GM12878 (cell line): ENCODE results near the gene SMAD9. TPM values are rescaled to one million over a fixed set of nuclear protein-coding genes. Genes with fewer than 3 reads are reported as not detected.

Source experiments
- ATAC-seq: fragments of 200-7000 bp; cut with Tn5 transposase; 3 replicates; pipeline ENCODE4 v1.9.1; 2020; ENCODE audit warnings: mild to moderate bottlenecking, moderate library complexity
- BruUV-seq: library from RNA; stranded (reverse); fragments of 400-500 nt; replicated peaks from 2 replicates; lab custom pipeline; 2021; lab: Mats Ljungman, UMichigan
- CTCF ChIA-PET: fragments of 300-600 bp; sonication (Branson Sonifier 250); formaldehyde crosslinking; extraction: SDS; loops from one replicate; lab custom pipeline; 2021; ENCODE audit warnings: inconsistent platforms; lab: Yijun Ruan, JAX
- POLR2A ChIA-PET: fragments of 350-600 bp; formaldehyde crosslinking; extraction: SDS; loops from one replicate; lab custom pipeline; 2021; ENCODE audit warnings: inconsistent platforms; lab: Charles Lee
- RAD21 ChIA-PET: fragments of 300-600 bp; sonication (Branson Sonifier 250); formaldehyde crosslinking; loops from one replicate; lab custom pipeline; 2023; ENCODE audit warnings: antibody characterized with exemption; ENCODE audit not compliant: unreplicated experiment; lab: Charles Lee
- SMC1A ChIA-PET: fragments of 300-600 bp; sonication (Branson Sonifier 250); formaldehyde crosslinking; loops from one replicate; lab custom pipeline; 2023; ENCODE audit not compliant: unreplicated experiment, uncharacterized antibody; lab: Charles Lee
- DNase-seq: peaks from one replicate; pipeline ENCODE4 v3.0.0-alpha.2; 2011; ENCODE audit warnings: low read depth, low spot score
- FAIRE-seq: peaks from 3 replicates; lab custom pipeline; 2011; peaks lifted over from hg19 to GRCh38; lab: Jason Lieb, UNC
- H2AFZ ChIP-seq: 2 replicates; pipeline ENCODE4 v1.6.0; 2011; ENCODE audit warnings: low read depth, low read length, control low read depth; ENCODE audit not compliant: control insufficient read depth
- H3K27ac ChIP-seq: 2 replicates; pipeline ENCODE4 v1.5.1; 2011; ENCODE audit warnings: control low read depth; ENCODE audit not compliant: control insufficient read depth, insufficient read depth
- H3K27me3 ChIP-seq, 2 experiments: replicated peaks in 1 of 2; 2 replicates each; pipeline versions ENCODE4 v1.6.0 to v1.6.1; 2011; ENCODE audit warnings: low read length in 1 of 2; ENCODE audit not compliant: control insufficient read depth in 2 of 2, insufficient read depth in 2 of 2
- H3K36me3 ChIP-seq, 2 experiments: 2 replicates each; pipeline ENCODE4 v1.5.1; 2011; ENCODE audit warnings: low read length in 1 of 2; ENCODE audit not compliant: control insufficient read depth in 2 of 2, insufficient read depth in 2 of 2
- H3K4me1 ChIP-seq: 2 replicates; pipeline ENCODE4 v1.6.1; 2011; ENCODE audit warnings: mild to moderate bottlenecking, low read length, moderate library complexity, mixed read lengths; ENCODE audit not compliant: control insufficient read depth, insufficient read depth
- H3K4me2 ChIP-seq: 2 replicates; pipeline ENCODE4 v1.6.0; 2011; ENCODE audit warnings: control low read depth; ENCODE audit not compliant: control insufficient read depth, insufficient read depth
- H3K4me3 ChIP-seq: fragments of 200-600 bp; sonication (generic); 2 replicates; pipeline ENCODE4 v1.5.1; 2016
- H3K79me2 ChIP-seq: 2 replicates; pipeline ENCODE4 v1.6.0; 2011; ENCODE audit warnings: low read length; ENCODE audit not compliant: control insufficient read depth, insufficient read depth
- H3K9ac ChIP-seq: 2 replicates; pipeline ENCODE4 v1.8.0; 2011; ENCODE audit warnings: low read length, control low read depth, mixed read lengths; ENCODE audit not compliant: control insufficient read depth, insufficient read depth
- H3K9me3 ChIP-seq: replicated peaks from 3 replicates; pipeline ENCODE4 v1.5.1; 2011; ENCODE audit warnings: mild to moderate bottlenecking, low read length; ENCODE audit not compliant: control insufficient read depth, insufficient read depth
- H4K20me1 ChIP-seq: 2 replicates; pipeline ENCODE4 v1.6.0; 2011; ENCODE audit not compliant: control insufficient read depth, insufficient read depth
- CUX1 ChIP-seq: IDR thresholded peaks from 2 replicates; pipeline ENCODE4 v1.6.1; 2012; ENCODE audit warnings: improper control_type of control experiment, low read depth, low read length; ENCODE audit not compliant: insufficient replicate concordance
- ESRRA ChIP-seq: IDR thresholded peaks from 2 replicates; pipeline ENCODE4 v1.6.1; 2012; ENCODE audit warnings: mild to moderate bottlenecking, low read length, improper control_type of control experiment
- HDGF ChIP-seq: fragments of 450-650 bp; IDR thresholded peaks from 2 replicates; pipeline ENCODE4 v1.6.1; 2016; ENCODE audit warnings: antibody characterized with exemption
- MEF2A ChIP-seq: IDR thresholded peaks from 2 replicates; pipeline ENCODE4 v1.6.1; 2011; ENCODE audit warnings: low read depth, mild to moderate bottlenecking, low read length, moderate library complexity; ENCODE audit not compliant: insufficient read depth
- MYB ChIP-seq: fragments of 150-350 bp; IDR thresholded peaks from 2 replicates; pipeline ENCODE4 v1.6.1; 2014; ENCODE audit warnings: mild to moderate bottlenecking, low read depth, low read length, borderline replicate concordance
- NKRF ChIP-seq: fragments of 450-650 bp; conservative IDR thresholded peaks from 2 replicates; pipeline ENCODE4 v1.6.1; 2017; ENCODE audit warnings: mild to moderate bottlenecking, moderate library complexity
- POLR2AphosphoS5 ChIP-seq: IDR thresholded peaks from 2 replicates; pipeline ENCODE4 v1.6.1; 2011; ENCODE audit warnings: mild to moderate bottlenecking, low read length, inconsistent platforms
- RAD21 ChIP-seq: IDR thresholded peaks from 2 replicates; pipeline ENCODE4 v1.6.1; 2011; ENCODE audit warnings: mild to moderate bottlenecking, low read depth, low read length, moderate library complexity; ENCODE audit not compliant: insufficient read depth
- ZNF217 ChIP-seq: fragments of 450-650 bp; IDR thresholded peaks from 2 replicates; pipeline ENCODE4 v1.6.1; 2017; ENCODE audit warnings: antibody characterized with exemption, mild to moderate bottlenecking
- WGBS: methylation state at CpG from one replicate; pipeline ENCODE4 v1.1.6; 2016; ENCODE audit warnings: low lambda C conversion rate; ENCODE audit not compliant: insufficient replicate concordance, insufficient coverage; ENCODE audit errors: missing lambda C conversion rate; 5-methylcytosine and 5-hydroxymethylcytosine counted together
- in situ Hi-C: fragments of 300-500 bp; cut with MboI; formaldehyde crosslinking; loops from 9 replicates; pipeline ENCODE4 v1.14.3; 2018; ENCODE audit warnings: mixed read lengths
- intact Hi-C: fragments of 100-400 bp; cut with micrococcal nuclease; formaldehyde crosslinking; loops from one replicate; pipeline ENCODE4 v1.14.2; 2022; ENCODE audit not compliant: unreplicated experiment
- polyA plus RNA-seq, 11 experiments: library from polyadenylated mRNA; depleted of rRNA in 4 of 11; unstranded in 6 of 11; stranded (reverse) in 5 of 11; fragments of >200 nt; fragmentation: Nextera tagmentation in 4 of 11; fragmentation: Illumina TruSeq in 1 of 11; extraction: Ambion mirVana in 4 of 11; extraction: Trizol in 1 of 11; gene quantifications; 1 replicate in 1 of 11; 2 replicates in 10 of 11; pipeline versions ENCODE4 v1.2.1 to v1.2.3, GENCODE V29; 2011 to 2016; ENCODE audit warnings: inconsistent platforms in 2 of 11, missing spikeins in 2 of 11, low read depth in 1 of 11
- total RNA-seq, 4 experiments: library from RNA; depleted of rRNA in 3 of 4; stranded (reverse); fragments of >200 nt in 3 of 4; fragmentation: Illumina TruSeq in 1 of 4; extraction: Trizol in 1 of 4; gene quantifications; 2 replicates each; pipeline versions ENCODE4 v1.2.1 to v1.2.3, GENCODE V29; 2013 to 2021

The SMAD9 gene
- total and polyA plus RNA-seq, 10 of the 15 experiments (the other 5 are each of a cell fraction or from before 2014, with no cell fraction given): 0.22 to 0.69 (median 0.42) TPM; not detected in 6

GRCh38 chr13:36907266-36907665, 12.8 kb downstream of the SMAD9 start:
- FAIRE-seq (no peak), DNase-seq (no peak), ATAC-seq (no peak)
- ChIA-PET RAD21 (no interaction called here), POLR2A (no interaction called here), CTCF (no interaction called here)
- no peak overlapping the region for H2AFZ ChIP-seq
- H3K36me3 ChIP-seq: no peaks in the 10 kb centered on the region
- no peak overlapping the region for H3K4me3 ChIP-seq
- 37% methylated on average over 4 of the region's 4 CpGs for WGBS
- no peaks in the 10 kb centered on the region; the same call in 2 of the 3 replicates for H3K9me3 ChIP-seq
- TF ChIP-seq ZNF217: no peak
- TF ChIP-seq HDGF: no peak
- TF ChIP-seq NKRF: no peak
- no peak for TF ChIP-seq MEF2A
- TF ChIP-seq, all 136 proteins: peak for 0
- Histone ChIP-seq H3K9ac (no peak overlapping the region), H4K20me1 (no peaks in the 10 kb centered on the region), H3K27ac (no peak overlapping the region), H3K27me3 (peaks cover 0 to 2% of the 10 kb centered on the region in 2 experiments; a peak in 2 of 4 replicates), H3K79me2 (no peaks in the 10 kb centered on the region), H3K4me2 (no peak overlapping the region), H3K4me1 (no peaks in the 10 kb centered on the region)
- in situ Hi-C loops: no loop called here
- BruUV-seq: no TSS peak
- SMC1A ChIA-PET: no interaction called here
- intact Hi-C loops: no loop called here

- Histone ChIP-seq H4K20me1 (no peaks in the 10 kb centered on the region), H3K9me3 (no peaks in the 10 kb centered on the region; the same call in 2 of the 3 replicates), H3K4me2 (no peak overlapping the region), H3K9ac (no peak overlapping the region), H3K36me3 (no peaks in the 10 kb centered on the region), H3K4me1 (no peaks in the 10 kb centered on the region), H3K79me2 (no peaks in the 10 kb centered on the region), H2AFZ (no peak overlapping the region), H3K27me3 (peaks cover 0 to 2% of the 10 kb centered on the region in 2 experiments; a peak in 2 of 4 replicates), H3K27ac (no peak overlapping the region), H3K4me3 (no peak overlapping the region)
- no peak for ATAC-seq
- ChIA-PET RAD21 (no interaction called here), SMC1A (no interaction called here), CTCF (no interaction called here), POLR2A (no interaction called here)
- FAIRE-seq: no peak
- no TSS peak for BruUV-seq
- WGBS: 46% methylated on average over 5 of the region's 5 CpGs
- intact Hi-C loops: no loop called here
- in situ Hi-C loops: no loop called here
- DNase-seq: no peak
- no peak for TF ChIP-seq RAD21
- no peak for TF ChIP-seq CUX1
- TF ChIP-seq ESRRA: no peak
- TF ChIP-seq MYB: no peak
- TF ChIP-seq POLR2AphosphoS5: no peak
Measured at GRCh38 chr13:36905944-36906343, 14.1 kb downstream of the SMAD9 start.
